Activated T-cell treated with anti-CD3 and anti-CD28 coated beads for 48 hours (primary cell): ENCODE data around the gene TATDN3.
"Not testable (repeated sequence)": the region's sequence is repeated elsewhere in the genome, so short reads cannot be mapped to it uniquely, and the experiment has no call there.

ENCODE experiments used
- DNase-seq: peaks from one replicate; pipeline ENCODE4 v3.0.0-alpha.2; 2020; ENCODE audit warnings: low read depth

The TATDN3 gene

GRCh38 chr1:212775241-212775640 is 16.5 kb upstream of the TATDN3 start:
- no peak for DNase-seq

- no peak for DNase-seq
Measured at GRCh38 chr1:212777151-212777550, 14.5 kb upstream of the TATDN3 start.

- DNase-seq = not testable (repeated sequence)
Measured at GRCh38 chr1:212779086-212779485, 12.6 kb upstream of the TATDN3 start.

- DNase-seq = no peak
Measured at GRCh38 chr1:212780759-212781158, 10.9 kb upstream of the TATDN3 start.

- no peak for DNase-seq
Measured at GRCh38 chr1:212781225-212781624, 10.5 kb upstream of the TATDN3 start.

- no peak for DNase-seq
Measured at GRCh38 chr1:212782422-212783154, 9.1 kb upstream of the TATDN3 start.

GRCh38 chr1:212783976-212784375 is 7.7 kb upstream of the TATDN3 start:
- DNase-seq = no peak

- DNase-seq = no peak
Measured at GRCh38 chr1:212785871-212786270, 5.8 kb upstream of the TATDN3 start.

- no peak for DNase-seq
Measured at GRCh38 chr1:212791261-212791675, 426 bp upstream of the TATDN3 start.

GRCh38 chr1:212792396-212792908 is 758 bp downstream of the TATDN3 start:
- DNase-seq = no peak

GRCh38 chr1:212794561-212795014 is 2.9 kb downstream of the TATDN3 start:
- DNase-seq = no peak

GRCh38 chr1:212797681-212798080 is 6.0 kb downstream of the TATDN3 start:
- DNase-seq = no peak

GRCh38 chr1:212805767-212806166 is 14.1 kb downstream of the TATDN3 start:
- no peak for DNase-seq

GRCh38 chr1:212814537-212815334 is 23.0 kb downstream of the TATDN3 start:
- no peak for DNase-seq

GRCh38 chr1:212816567-212817278 is 25.0 kb downstream of the TATDN3 start:
- DNase-seq = no peak

- no peak for DNase-seq
Measured at GRCh38 chr1:212819726-212820125, 28.0 kb downstream of the TATDN3 start.

GRCh38 chr1:212820969-212821368 is 29.3 kb downstream of the TATDN3 start:
- DNase-seq = no peak

- DNase-seq = no peak
Measured at GRCh38 chr1:212822956-212823355, 31.3 kb downstream of the TATDN3 start.

- DNase-seq = no peak
Measured at GRCh38 chr1:212824201-212824600, 32.5 kb downstream of the TATDN3 start.

GRCh38 chr1:212825798-212826452 is 34.2 kb downstream of the TATDN3 start:
- no peak for DNase-seq

GRCh38 chr1:212827171-212827776 is 35.6 kb downstream of the TATDN3 start:
- DNase-seq = no peak
